Astrocyte of the cerebellum (primary cell): ENCODE results near the gene UBE2N.

Experiments used
- DNase-seq: peaks from one replicate; pipeline ENCODE4 v3.0.0-alpha.2; 2011; ENCODE audit warnings: low read depth
- H3K4me3 ChIP-seq: 2 replicates; pipeline ENCODE4 v1.5.1; 2011; ENCODE audit warnings: mild to moderate bottlenecking, low read depth, low read length, moderate library complexity
- in situ Hi-C: cut with HindIII; loops from 2 replicates; pipeline ENCODE4 v1.10.0; 2017; ENCODE audit warnings: low sequenced_read_pairs
- TF ChIP-seq, protein P1 (sequence below): IDR thresholded peaks from 2 replicates; pipeline ENCODE4 v1.5.1; 2012; ENCODE audit warnings: low read length, low read depth, moderate library complexity, mild to moderate bottlenecking; ENCODE audit errors: missing control alignments

Gene UBE2N

DNA sequence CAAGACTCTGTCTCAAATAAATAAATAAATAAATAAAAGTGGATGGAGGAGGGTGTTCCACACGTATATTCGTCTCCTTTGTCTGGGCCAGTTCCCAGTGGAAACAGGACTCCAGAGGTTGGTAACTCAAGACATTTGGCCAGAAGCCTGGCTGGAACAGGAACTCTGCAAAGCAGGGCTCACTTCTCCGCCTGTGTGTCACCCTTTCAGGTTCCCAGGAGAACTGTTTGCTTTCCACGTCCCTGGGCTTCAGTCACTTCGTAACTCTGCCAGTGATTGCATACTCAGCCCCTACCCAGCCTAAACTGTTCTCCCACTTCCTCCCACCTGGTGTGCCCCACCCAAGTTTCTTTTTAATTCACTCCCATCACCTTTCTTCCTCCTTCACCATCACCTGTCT, 7.0 kb upstream of the UBE2N start:
- in situ Hi-C loops, result no loop called here
- no peak overlapping the region for H3K4me3 ChIP-seq
- TF ChIP-seq, protein P1, sequence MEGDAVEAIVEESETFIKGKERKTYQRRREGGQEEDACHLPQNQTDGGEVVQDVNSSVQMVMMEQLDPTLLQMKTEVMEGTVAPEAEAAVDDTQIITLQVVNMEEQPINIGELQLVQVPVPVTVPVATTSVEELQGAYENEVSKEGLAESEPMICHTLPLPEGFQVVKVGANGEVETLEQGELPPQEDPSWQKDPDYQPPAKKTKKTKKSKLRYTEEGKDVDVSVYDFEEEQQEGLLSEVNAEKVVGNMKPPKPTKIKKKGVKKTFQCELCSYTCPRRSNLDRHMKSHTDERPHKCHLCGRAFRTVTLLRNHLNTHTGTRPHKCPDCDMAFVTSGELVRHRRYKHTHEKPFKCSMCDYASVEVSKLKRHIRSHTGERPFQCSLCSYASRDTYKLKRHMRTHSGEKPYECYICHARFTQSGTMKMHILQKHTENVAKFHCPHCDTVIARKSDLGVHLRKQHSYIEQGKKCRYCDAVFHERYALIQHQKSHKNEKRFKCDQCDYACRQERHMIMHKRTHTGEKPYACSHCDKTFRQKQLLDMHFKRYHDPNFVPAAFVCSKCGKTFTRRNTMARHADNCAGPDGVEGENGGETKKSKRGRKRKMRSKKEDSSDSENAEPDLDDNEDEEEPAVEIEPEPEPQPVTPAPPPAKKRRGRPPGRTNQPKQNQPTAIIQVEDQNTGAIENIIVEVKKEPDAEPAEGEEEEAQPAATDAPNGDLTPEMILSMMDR, result no peak
- no peak for DNase-seq

DNA sequence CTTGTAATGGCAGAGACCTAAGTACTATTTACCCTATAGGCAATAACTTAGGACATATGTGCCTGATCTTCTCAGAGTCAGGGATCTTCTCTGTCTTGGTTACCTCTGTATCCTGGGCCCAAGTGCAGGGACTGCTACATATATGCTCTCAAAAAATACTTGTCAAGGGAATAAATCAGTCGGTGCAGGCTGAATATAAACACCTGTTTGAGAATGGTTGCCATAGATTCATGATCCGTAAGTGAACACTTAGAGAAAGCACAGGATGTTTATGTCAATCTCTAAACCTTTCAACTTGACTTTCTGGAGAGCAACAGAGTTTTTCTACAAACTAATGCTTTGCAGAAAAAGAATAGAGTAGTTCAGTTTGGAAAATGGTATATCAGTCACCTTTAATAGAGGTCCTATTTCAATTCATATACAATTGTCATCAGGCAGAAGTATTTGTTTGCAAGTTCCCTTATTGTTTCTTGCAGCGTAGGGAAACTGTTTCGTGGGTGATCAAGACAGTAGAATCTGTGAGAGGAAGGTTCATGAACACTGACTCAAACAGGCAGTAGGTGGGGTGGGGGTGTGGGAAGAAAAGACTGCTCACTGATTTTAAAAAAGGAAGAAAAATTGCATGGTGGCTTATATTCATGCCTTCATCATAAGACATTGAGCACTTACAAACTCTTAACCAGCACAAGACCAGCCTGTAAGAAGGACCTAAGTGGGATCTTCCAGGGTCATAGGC, 6.0 kb upstream of the UBE2N start:
- in situ Hi-C loops, result no loop called here
- TF ChIP-seq, protein P1, result no peak
- no peak for DNase-seq
- no peak overlapping the region for H3K4me3 ChIP-seq

DNA sequence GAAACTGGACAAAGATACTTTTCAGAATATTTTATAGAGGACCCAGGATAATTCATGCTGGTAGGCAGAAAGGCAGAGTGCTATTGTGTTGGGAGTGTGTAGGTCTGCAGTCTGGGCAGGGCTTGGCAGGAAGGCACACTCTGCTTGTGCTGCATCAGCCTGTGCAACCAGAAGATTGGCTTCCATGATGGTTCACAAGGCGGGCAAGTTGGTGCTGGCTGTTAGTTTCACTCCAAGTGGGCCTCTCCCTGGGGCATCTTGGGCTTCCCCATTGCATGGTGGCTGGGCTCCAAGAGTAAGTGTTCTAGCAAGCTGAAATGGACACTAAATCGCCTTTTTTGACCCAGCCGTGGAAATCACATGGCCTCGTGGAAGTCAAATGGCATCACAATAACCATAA, 1.8 kb upstream of the UBE2N start:
- H3K4me3 ChIP-seq, result no peak overlapping the region
- in situ Hi-C loops, result no loop called here
- no peak for DNase-seq
- TF ChIP-seq, protein P1, result no peak

- in situ Hi-C loops, result no loop called here
- TF ChIP-seq, protein P1, result no peak
- peak overlapping the region; percentile 89 for H3K4me3 ChIP-seq
- no peak for DNase-seq
Observed at GRCh38 chr12:93442411-93443340, 929 bp upstream of the UBE2N start.

DNA sequence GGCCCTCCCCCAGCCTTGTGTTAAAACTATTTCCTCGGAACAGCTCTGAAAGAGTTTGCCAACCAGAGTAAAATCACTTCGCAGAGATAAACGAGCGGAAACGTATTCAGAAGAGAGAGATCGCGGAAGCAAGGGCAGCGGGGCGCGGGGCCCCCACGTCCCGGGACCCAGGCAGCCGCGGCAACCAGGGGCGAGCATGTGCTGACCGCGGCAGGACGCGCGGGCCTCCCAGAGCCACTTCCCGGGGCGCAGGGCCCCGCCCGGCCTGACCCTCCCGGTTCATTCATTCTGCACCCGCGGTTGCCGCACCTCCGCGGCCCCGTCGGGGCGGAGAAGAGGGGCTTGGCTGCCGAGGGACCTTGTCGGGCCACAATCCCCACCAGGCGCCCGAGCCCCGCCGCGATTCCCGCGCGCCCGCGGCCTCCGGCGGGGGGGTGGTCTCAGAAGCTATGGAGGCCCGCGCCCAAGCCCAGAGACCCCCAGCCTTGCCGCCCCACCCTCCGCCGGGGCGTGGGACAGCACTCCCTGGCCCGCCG, 598 bp downstream of the UBE2N start:
- TF ChIP-seq, protein P1, result no peak
- DNase-seq, result no peak
- in situ Hi-C loops, result no loop called here
- peak overlapping the region; percentile 89 for H3K4me3 ChIP-seq

DNA sequence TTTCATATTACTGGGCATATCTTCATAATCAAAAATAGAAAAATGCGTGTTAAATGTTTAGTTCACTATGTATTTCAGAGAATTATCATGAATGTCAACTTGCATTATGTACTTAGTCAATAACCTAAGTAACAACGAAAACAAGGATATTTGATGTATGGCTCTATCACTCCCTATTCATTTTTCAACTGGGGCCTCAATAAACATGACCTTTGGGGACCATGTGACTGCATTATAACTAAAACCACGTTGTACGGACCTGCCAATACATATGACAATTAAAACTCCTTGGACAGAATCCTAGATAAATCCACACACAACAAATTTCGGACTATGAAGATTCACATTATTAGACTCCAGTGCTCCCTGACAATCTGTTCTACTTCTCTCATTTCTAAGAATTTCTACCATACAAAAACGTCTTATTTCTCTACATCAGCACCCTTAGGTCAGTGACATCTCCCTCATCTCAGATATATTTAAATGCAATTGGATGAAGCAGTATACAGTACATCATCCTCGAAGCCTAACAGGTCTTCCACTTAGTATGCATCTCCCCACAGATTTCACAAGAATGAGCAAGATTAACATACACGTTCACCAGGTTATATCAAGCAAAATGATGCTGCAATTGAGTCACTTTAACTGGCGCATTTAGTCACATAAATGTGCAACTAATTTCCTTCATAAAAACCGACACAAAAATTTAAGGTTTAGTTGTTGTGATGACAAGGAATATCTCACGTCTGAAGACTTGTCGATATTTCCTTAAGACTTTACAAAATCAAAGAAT, 1.5 kb downstream of the UBE2N start:
- in situ Hi-C loops, result no loop called here
- TF ChIP-seq, protein P1, result no peak
- no peak for DNase-seq
- peak overlapping the region; percentile 89 for H3K4me3 ChIP-seq
